Stimulated activated CD8-positive, alpha-beta memory T cell treated with anti-CD3 and anti-CD28 coated beads, Interleukin-12 subunit alpha, Interleukin-12 subunit beta, amount 100 ng/mL, for 1 hour (primary cell): Measurements from ENCODE around the gene KLRK1.
"Not testable (repeated sequence)": the region's sequence is repeated elsewhere in the genome, so short reads cannot be mapped to it uniquely, and the experiment has no call there.

Experiments used
- DNase-seq: peaks from one replicate; pipeline ENCODE4 v3.0.0-alpha.2; 2020; ENCODE audit warnings: low read depth

KLRK1 gene

DNA sequence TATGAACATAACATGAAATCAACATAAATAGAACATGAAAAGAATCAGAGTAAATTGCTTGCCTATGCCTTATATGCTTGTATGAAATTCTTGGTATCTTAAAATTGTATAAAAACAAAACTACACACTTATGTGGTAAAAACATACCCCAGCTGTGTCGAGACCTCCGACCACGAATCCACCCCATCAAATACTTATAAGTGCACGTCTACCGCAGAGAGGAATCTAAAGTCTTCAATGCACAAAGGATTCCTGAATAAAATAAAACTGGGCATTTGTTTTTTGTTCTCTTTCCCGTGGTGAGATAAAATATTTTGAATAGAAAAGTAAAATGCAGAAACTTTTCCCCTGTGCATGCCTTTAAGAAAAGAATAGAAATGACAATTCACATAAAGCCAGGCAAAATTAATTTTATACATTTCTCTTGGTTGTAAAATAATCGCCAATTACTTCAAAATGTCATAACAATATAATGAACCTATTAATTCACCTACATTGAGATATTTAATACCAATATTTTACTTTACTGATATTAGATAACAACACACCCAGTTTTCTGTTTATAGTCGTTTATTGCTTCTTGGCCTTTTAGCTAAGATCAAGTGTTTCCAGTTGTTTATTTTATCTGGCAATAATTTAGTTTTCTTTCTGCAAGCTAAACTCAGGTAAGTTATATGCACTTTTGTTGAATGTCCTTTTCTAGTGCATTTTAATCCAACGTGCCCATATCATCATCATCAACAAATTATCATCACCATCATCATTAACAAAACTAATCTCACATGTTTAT, 1.0 kb downstream of the KLRK1 start:
- no peak for DNase-seq

DNA sequence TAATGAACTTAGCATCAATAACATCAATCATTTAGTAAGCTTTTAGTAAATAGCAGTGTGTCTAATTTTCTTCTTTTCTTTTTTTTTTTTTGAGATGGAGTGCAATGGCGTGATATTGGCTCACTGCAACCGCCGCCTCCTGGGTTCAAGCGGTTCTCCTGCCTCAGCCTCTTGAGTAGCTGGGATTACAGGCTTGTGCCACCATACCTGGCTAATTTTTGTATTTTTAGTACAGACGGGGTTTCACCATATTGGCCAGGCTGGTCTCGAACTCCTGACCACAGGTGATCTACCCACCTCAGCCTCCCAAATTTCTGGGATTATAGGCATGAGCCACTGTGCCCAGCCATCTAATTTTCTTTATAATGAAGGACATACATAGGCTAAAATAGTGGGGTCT, 2.3 kb downstream of the KLRK1 start:
- DNase-seq, result not testable (repeated sequence)

DNA sequence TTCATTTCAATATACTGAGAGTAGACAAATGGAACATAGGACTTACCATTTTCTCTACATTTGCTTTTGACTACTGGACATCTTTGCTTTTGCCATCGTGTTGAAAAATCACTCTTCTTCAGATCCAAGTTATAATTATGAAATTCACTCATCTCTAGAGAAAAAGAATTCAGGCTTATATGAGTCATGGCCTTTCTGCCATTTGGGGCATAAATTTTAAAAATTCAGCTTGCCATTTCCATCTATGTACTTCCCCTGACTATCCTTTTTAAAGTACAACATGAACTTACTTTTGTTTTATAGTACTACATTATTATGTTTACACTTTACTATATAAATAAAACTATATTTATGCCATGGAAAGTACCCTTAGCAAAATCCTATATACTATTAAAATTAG, 3.0 kb downstream of the KLRK1 start:
- no peak for DNase-seq

DNA sequence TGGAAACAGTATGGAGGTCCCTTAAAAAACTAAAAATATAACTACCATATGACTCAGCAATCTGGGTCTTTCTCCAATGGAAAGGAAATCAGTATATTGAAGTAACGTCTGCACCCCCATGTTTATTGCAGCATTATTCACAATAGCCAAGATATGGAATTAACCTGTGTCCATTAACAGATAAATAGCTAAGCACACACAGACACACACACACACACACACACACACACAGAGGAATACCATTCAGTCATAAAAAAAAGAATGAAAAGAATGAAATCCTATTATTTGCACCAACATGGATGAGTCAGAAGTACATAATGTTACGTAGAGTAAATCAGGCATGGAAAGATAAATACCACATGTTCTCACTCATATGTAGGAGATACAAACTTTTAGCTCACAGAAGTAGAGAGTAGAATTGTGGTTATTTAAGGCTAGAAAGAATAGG, 4.7 kb downstream of the KLRK1 start:
- no peak for DNase-seq

DNA sequence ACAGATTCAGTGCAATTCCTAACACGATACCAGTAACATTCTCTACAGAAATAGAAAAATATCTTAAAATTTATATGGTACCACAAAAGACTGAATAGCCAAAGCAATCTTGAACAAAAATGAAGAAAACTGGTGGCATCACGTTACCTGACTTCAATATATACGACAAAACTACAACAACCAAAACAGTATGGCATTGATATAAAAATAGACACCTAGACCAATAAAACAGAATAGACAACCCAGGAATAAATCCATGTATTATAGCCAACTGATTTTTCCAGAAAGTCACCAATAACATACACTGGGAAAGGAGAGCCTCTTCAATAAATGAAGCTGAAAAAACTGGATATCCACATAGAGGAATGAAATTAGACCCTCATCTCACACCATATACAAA, 5.7 kb downstream of the KLRK1 start:
- no peak for DNase-seq

DNA sequence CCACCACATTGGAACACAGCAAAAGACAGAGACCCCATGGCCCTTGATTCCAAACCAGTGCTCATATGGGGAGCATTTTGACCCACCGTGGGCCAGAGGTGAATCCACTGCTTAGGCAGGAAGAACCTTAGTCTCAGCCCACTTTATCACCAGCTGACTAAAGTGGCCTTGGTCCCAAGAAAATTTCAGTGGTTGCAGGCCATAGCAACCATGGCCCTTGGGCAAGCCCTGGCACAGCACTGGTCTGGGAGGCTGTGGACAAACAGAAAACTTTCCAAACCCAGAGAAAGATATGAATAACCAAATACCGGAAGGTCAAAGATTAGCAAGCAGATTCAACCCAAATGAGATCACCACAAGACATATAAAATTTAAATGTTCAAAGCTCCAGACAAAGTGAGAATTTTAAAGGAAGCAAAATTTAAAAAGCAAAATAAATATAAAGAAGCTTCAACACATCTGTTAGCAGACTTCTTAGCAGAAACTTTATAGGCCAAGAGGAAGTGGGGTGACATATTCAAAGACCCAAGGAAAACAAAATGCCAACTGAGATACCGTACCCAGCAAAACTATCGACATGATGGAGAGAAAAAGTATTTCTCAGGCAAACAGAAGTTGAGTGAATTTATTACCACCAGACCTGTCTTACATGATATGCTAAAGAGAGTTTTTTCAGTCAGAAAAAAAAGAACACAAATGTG, 7.8 kb downstream of the KLRK1 start:
- DNase-seq, result no peak

DNA sequence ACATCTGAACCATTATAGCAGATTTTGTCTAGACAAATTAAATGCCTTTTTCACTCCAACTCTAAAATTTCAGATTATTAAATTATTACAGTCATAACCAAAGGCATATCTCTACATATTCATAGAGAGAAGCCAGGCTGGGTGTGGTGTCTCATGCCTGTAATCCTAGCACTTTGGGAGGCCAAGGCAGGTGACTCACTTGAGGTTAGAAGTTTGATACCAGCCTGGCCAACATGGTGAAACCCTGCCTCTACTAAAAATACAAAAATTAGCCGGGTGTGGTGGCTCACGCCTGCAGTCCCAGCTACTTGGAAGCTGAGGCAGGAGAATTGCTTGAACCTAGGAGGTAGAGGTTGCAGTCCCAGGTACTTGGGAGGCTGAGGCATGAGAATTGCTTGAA, 11.1 kb downstream of the KLRK1 start:
- DNase-seq, result not testable (repeated sequence)

DNA sequence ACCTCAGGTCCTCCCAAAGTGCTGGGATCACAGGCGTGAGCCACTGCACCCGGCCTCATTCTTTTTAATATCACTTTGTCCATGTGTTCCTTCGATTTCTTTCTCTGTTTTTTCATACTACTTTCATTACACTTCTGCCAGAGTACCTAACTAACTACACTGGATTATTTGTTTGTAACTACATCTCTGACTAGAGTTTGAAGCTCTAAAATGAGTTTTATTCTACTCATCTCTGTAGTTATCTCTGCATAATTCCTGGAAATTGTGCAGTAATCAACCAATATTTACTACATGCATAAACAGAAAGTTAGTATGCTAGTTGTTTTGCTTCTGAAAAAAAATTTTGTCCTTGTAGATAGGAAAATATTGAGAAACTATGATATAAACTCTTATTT, 15.2 kb downstream of the KLRK1 start:
- DNase-seq, result no peak

DNA sequence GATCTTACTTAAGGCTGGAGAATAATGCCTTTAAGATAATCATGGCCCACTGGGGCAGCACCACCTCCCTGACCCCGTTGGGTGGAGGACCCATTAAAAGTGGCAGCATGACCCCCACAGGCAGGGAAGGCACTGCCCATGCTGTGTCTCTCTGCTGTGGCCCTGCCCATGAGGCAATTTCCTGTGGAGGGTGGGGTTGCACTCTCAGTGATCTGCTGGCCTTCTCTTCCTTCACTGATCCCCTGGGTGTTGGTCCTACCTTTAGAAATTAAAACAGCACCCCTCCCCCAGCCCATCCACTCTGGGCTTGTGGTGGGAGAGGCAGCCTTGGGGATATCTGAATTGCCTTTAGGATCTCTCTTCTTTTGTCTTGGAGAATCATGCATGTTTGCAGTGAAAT, 17.3 kb downstream of the KLRK1 start:
- DNase-seq, result no peak

DNA sequence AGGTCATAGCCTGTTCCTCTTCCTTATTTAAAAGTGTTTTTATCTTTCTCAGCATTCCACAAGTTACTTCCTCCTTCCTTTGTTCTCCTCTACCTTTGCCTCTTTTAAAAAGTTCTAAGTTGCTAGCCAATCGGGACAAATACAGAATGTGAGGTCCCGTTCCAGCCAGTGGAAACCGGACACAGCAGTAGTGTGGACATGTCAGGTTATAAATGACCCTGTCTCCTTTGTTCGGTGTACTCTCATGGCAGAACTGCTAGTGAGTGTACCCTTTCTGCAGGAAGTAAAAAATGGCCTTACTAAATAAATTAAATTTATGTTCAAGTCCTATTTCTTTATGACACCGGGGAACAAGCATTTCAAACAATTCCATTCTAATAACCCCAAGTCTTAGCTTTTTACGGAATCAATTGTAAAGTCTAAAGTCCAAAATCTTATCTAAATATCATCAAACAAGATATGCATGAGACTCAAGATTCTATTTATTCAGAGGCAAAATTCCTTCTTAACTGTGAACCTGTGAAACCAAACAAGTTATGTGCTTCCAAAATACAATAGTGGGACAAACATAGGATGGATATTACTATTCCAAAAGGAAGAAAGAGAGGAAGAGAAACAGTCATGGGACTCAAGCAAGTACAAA, 17.8 kb downstream of the KLRK1 start:
- DNase-seq, result not testable (repeated sequence)

DNA sequence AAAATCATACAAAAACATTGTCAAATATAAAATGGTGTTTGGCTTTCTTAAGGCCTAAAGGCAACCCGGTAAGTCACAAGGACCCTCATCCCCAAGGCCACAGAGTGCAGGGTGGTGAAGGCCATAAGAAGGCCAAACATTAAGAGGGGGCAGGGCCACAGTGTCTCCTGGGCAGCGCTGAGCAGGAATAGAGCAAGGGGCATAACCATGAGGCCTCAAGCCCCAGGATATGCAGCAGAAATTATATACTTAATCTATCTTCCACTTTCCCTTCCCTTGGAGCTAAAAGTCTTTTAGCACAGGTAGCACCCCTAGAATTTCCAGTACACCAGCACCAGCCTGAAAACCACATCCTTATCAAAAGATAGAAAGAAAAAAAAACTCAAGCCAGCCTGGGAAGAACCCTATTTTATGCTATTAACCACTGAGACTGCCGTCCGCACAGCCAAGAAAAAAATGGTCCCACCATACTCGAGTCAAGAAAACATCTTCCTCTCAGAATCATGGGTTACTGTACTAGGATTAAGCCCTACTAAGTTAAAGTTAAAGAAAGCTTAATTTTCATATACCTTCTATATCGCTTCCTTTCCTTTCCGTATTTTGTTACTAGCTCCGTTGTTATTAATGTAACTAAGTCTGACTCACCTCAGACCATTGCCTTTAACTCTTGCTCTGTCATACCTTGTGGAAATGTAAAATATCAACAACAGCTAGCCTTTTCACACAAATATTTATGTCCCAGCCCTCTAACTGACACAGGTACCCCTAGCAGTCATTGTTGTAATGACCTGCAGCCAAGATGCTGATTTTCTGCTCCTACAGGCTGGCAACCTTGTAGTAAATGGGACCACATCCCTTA, 20.1 kb downstream of the KLRK1 start:
- no peak for DNase-seq

DNA sequence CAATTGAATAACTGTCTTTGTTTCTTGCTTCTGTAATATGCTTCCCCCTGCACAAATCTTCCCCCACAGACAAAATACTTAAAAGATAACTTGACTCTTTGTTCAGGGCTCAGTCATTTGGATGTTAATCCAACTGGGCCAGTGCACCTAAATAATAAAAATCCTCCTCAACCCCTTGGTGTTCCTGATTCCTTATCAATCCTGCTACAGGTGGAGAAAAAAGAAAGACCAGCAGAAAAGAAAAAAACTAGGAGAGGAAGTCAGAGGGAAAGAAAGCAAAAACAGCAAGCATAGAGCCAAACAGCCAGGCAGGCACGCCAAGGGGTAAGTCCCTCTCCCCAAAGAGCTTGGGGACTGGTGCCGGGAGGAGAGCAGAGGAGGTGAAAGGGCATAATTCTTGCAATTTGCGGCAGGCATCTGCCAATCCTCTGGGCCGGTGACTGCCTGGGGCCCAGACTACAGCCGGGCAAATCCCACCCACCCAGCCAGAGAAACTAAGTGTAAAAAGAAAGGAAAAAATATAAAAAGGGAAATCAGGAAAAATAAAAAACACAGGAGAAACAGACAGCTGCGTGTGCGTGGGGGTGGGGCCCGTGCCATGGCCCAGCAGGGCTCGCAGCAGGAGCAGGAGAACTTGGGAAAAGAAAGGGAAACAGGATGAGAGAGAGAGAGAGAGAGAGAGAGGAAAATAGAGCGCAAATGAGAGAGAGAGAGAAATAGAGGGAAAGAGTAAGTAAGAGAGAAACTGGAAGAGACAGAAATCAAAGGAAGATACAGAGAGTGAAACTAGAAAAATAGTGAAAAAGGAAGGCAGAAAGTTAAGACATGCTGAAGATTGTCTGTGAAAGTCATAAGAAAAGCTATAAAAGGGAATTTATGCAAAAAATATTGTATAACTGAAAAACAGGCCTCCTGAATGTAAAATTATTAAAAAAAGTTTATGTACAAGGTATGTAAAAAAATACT, 21.4 kb downstream of the KLRK1 start:
- DNase-seq, result no peak

DNA sequence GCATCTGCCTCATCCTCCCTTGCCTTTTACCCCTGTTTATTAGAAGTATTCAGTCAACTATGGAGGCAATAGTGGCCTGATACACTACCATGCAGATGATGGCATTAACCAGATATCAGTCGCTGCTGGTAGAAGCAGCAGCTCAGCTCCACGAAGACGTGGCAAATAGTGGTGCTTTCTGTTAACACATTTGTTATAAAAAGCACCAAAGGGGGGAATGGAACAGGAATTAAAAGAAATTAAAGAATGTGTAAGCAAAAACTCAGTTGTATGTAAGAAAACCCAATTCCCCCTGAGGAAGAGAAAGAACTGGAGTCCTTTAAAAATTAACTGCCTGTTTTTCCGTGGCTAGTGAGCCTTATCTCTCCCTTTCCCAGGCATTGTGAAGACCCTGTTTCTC, 22.1 kb downstream of the KLRK1 start:
- not testable (repeated sequence) for DNase-seq

DNA sequence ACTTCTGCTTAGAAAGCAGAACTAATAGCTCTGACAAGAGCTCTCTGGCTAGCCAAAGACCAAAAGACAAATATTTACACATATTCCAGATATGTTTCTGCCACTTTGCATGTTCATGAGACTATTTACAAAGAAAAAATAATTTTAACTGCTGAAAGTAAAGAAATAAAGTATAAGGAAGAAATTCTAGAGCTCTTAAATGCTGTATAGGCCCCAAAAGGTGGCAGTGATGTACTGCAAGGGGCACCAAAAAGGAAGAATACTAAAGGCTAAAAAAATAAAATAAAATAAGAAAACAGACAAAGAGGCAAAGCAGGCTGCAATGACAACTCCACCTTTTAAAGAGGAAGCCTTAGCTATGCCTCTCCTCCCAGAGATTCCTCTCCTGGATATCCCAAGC, 23.0 kb downstream of the KLRK1 start:
- DNase-seq, result no peak

DNA sequence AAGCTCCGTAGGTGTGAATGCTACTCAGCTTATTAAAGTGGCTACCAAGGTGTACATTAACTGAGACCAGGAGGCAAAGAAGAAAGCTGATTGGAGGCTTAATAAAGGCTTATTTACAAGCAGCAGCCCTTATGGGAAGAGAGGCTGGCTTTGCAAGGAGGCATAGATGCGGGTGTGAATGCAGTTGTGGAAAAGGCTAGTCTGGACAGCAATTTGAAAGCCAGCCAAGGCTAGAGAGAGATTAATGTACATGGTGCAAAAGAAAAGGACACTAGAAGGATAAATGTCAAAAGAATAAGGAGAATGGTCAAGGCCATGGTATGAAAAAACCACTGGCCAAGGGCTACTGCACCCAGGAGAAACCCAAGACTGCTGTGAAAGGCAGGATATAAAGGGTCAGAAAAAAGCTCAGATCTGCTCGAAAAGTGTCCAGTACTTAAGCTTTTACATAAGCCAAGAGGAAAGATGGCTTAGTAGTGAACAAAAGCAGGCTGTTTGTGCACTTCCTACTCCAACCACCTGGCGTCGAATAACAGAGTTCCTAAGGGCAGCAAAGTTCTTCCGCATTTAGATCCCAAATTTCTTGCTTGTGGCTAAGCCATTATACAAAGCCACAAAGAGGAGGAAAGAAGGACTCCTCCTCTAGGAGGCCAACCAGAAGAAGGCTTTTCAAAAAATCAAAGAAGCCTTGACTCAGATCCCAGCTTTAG, 24.0 kb downstream of the KLRK1 start:
- DNase-seq, result no peak

DNA sequence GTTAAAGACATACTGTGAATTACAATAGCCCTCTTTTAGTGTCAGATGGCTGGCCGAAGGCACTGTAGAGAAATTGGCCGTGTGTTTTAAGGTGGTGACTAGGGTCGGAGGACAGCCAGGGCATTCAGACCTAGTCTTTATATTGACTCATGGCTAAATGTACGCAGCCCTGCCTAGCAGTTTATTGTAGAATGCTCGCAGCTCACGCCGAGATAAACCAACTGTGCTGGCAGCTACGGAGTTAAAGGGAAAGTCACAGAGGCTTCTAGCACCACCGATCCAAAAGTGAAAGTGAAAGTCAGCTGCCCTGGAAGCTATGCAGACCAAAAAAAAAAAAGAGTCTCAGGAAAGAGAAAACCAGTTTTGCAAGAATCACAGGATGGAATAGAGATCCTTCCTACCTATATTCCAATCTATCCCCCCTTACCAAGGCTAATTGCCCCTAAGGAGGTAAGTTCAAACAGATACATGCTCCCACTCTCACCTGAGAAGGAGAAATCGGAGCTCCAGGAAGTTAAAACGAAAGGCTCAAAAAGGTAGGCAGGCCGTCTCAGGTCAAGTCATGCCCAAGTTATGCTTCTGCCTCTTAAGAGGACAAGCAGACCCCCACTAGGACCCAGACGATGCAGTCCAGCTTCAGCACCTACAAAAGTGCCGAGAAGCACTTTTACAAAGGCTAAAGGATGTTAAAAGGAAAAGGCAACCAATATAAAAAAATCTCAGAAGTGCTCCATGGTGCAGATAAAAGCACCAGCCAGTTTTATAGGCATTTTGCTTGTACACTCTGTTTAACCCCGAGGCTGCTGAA, 24.8 kb downstream of the KLRK1 start:
- no peak for DNase-seq

DNA sequence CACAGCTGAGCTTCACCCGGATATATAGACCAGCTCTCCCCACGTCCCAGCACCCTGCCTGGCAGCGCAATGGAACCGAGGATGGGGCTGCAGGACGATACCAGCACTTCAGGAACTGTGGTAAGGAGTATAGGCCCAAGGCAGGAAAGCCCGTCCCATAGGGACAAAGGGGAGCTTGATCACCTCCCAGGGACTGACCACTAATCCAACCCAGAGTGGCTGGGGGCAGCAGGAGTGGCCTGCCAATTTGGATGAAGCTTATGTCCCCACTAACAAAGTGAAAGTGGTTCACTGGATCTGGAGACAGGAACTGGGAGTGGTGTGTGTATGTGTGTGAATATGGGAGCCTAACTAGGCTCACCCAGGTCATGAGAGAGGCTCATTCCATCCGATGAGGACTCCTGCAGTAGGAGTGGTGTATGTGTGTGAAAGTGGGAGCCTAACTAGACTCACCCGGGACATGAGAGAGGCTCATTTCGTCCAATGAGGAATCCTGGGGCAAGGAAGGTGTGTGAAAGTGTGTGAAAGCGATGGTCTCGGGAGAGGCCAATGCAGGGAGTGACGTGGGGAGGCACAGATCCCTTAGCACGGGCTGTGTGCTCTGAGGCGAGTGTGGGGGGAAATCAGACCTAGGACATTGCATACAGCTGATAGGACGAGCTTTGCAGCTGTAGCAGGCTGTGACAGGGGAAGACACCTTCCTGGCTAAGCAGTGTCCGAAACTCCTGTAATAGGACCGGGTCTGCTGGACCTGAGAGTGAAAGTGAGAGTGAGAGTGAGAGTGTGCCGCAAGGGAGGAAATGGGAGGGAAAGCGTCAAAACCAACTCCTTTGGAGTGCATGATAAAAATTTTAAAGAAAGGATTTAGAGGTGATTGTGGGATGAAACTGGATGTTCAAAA, 25.7 kb downstream of the KLRK1 start:
- no peak for DNase-seq

DNA sequence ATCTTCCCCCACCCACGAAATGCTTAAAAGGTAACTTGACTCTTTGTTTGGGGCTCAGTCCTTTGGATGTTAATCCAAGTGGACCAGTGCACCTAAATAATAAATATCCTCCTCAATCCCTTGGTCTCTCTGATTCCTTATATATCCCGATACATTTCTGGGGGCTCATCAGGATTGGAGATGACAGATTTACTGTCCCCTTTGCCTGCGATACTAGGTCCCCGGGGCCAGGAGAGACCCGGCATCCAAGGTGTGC, 26.3 kb downstream of the KLRK1 start:
- no peak for DNase-seq
